Naive B cell (primary cell): ENCODE measurements around the gene FGD5. TPM values are rescaled to one million over a fixed set of nuclear protein-coding genes. Genes with fewer than 3 reads are reported as not detected.

ENCODE experiments used
- ATAC-seq, 2 donors: fragments of 150-1000 bp; cut with Tn5 transposase; 2 replicates each; pipeline ENCODE4 v1.10.0; 2021; ENCODE audit warnings: low read depth in 2 of 2, mild to moderate bottlenecking in 2 of 2, moderate library complexity in 2 of 2
- DNase-seq: peaks from one replicate; pipeline ENCODE4 v3.0.0; 2022
- H3K27ac Mint-ChIP-seq, 6 donors: one replicate each; pipeline ENCODE4 v1.8.0; 2020 to 2022; ENCODE audit warnings: mild to moderate bottlenecking in 6 of 6, mixed read lengths in 6 of 6, moderate library complexity in 5 of 6, inconsistent platforms in 2 of 6
- H3K27me3 Mint-ChIP-seq, 3 donors: one replicate each; pipeline ENCODE4 v1.8.0; 2021 to 2022; ENCODE audit warnings: mixed read lengths in 3 of 3, mild to moderate bottlenecking in 1 of 3
- H3K36me3 Mint-ChIP-seq, 2 donors: one replicate each; pipeline ENCODE4 v1.8.0; 2020 to 2022; ENCODE audit warnings: mixed read lengths in 2 of 2, inconsistent platforms in 1 of 2, mild to moderate bottlenecking in 1 of 2
- H3K4me1 Mint-ChIP-seq, 3 donors: one replicate each; pipeline ENCODE4 v1.8.0; 2020 to 2022; ENCODE audit warnings: mixed read lengths in 3 of 3, inconsistent platforms in 1 of 3, mild to moderate bottlenecking in 1 of 3, moderate library complexity in 1 of 3
- H3K4me3 Mint-ChIP-seq, 8 donors: one replicate each; pipeline ENCODE4 v1.8.0; 2020 to 2022; ENCODE audit warnings: mild to moderate bottlenecking in 8 of 8, mixed read lengths in 8 of 8, moderate library complexity in 8 of 8, inconsistent platforms in 2 of 8
- H3K9me3 Mint-ChIP-seq, 7 donors: one replicate each; pipeline ENCODE4 v1.8.0; 2020 to 2022; ENCODE audit warnings: mixed read lengths in 7 of 7, mild to moderate bottlenecking in 5 of 7, inconsistent platforms in 2 of 7, moderate library complexity in 1 of 7
- polyA plus RNA-seq, 6 donors: library from polyadenylated mRNA; unstranded; fragments of 300-500 nt; fragmentation: Illumina TruSeq; gene quantifications; one replicate each; pipeline ENCODE4 v1.2.3, GENCODE V29; 2021; ENCODE audit warnings: low read depth in 6 of 6

The FGD5 gene
- polyA plus RNA-seq, 6 donors from 2014 or later, result 0.07 TPM; not detected in 5

- no peaks in the 10 kb centered on the region for H3K9me3 Mint-ChIP-seq
- ATAC-seq, result no peak
- H3K36me3 Mint-ChIP-seq, result no peaks in the 10 kb centered on the region
- H3K4me1 Mint-ChIP-seq, result no peaks in the 10 kb centered on the region
- H3K4me3 Mint-ChIP-seq, result no peak overlapping the region
- H3K27me3 Mint-ChIP-seq, result peaks cover 10 to 24% (median 17%) of the 10 kb centered on the region in 3 donors
- DNase-seq, result no peak
- no peak overlapping the region for H3K27ac Mint-ChIP-seq
These were observed 1.4 kb downstream of the FGD5 start for GRCh38 chr3:14820156-14820555.

DNA sequence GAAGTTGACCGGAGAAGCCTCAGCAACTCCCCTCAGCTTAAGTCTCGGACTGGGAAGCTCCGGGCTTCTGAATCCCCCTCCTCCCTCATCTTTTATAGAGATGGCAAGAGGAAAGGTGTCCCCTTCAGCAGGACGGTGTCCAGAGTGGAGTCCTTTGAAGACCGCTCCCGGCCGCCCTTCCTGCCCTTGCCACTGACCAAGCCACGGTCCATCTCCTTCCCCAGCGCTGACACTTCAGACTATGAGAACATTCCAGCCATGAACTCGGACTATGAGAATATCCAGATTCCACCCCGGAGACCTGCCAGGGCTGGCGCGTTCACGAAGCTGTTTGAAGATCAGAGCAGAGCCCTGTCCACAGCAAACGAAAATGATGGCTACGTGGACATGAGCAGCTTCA is 2.4 kb downstream of the FGD5 start:
- Mint-ChIP-seq H3K4me3 (no peak overlapping the region), H3K27me3 (peaks cover 8 to 14% (median 12%) of the 10 kb centered on the region in 3 donors), H3K4me1 (no peaks in the 10 kb centered on the region), H3K27ac (no peak overlapping the region), H3K36me3 (no peaks in the 10 kb centered on the region), H3K9me3 (no peaks in the 10 kb centered on the region)
- DNase-seq (no peak), ATAC-seq (no peak)

DNA sequence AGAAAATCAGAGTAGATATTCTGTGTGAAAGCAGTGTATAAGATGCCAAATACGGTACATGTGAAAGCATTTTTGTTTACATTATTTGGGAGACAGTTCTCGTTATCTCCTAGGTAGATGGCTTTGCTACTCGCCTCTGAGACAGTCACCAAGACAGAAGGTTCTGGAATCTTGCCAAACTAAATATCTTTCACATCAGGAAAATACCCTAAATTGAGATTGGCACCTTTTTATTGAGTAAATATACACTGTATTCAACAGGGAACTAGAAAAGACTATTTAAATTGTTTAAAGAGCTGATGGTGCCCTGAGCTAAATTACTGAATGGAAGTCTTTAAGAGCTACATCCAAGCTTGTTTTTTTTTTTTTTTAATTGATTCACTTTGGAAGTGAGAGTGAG is 3.4 kb downstream of the FGD5 start:
- H3K4me1 Mint-ChIP-seq, result no peaks in the 10 kb centered on the region
- peaks cover 4 to 9% (median 8%) of the 10 kb centered on the region in 3 donors for H3K27me3 Mint-ChIP-seq
- no peaks in the 10 kb centered on the region for H3K9me3 Mint-ChIP-seq
- no peak overlapping the region for H3K27ac Mint-ChIP-seq
- DNase-seq, result no peak
- ATAC-seq, result no peak
- no peaks in the 10 kb centered on the region for H3K36me3 Mint-ChIP-seq
- H3K4me3 Mint-ChIP-seq, result no peak overlapping the region

- H3K36me3 Mint-ChIP-seq, result no peaks in the 10 kb centered on the region
- DNase-seq, result no peak
- no peak for ATAC-seq
- no peaks in the 10 kb centered on the region for H3K9me3 Mint-ChIP-seq
- H3K27ac Mint-ChIP-seq, result no peak overlapping the region
- peaks cover 4 to 13% (median 11%) of the 10 kb centered on the region in 3 donors for H3K27me3 Mint-ChIP-seq
- no peak overlapping the region for H3K4me3 Mint-ChIP-seq
- no peaks in the 10 kb centered on the region for H3K4me1 Mint-ChIP-seq
These were observed 4.1 kb downstream of the FGD5 start for GRCh38 chr3:14822670-14823390.

GRCh38 chr3:14823393-14823792 is 4.6 kb downstream of the FGD5 start:
- Mint-ChIP-seq H3K36me3 (no peaks in the 10 kb centered on the region), H3K4me3 (no peak overlapping the region), H3K4me1 (no peaks in the 10 kb centered on the region), H3K27ac (no peak overlapping the region), H3K9me3 (no peaks in the 10 kb centered on the region), H3K27me3 (peaks cover 2 to 19% (median 17%) of the 10 kb centered on the region in 3 donors)
- DNase-seq (no peak), ATAC-seq (no peak)

GRCh38 chr3:14823910-14824629 is 5.3 kb downstream of the FGD5 start:
- Mint-ChIP-seq H3K9me3 (no peaks in the 10 kb centered on the region), H3K27ac (no peak overlapping the region), H3K27me3 (peaks cover 5 to 22% (median 20%) of the 10 kb centered on the region in 3 donors), H3K4me1 (no peaks in the 10 kb centered on the region), H3K36me3 (no peaks in the 10 kb centered on the region), H3K4me3 (no peak overlapping the region)
- DNase-seq (no peak), ATAC-seq (no peak)

GRCh38 chr3:14824646-14825045 is 5.9 kb downstream of the FGD5 start:
- DNase-seq (no peak), ATAC-seq (no peak)
- H3K27ac Mint-ChIP-seq, result peak overlapping the region in 1 of 6 donors; percentile 27
- no peaks in the 10 kb centered on the region for H3K4me1 Mint-ChIP-seq
- H3K27me3 Mint-ChIP-seq, result peaks cover 5 to 21% (median 20%) of the 10 kb centered on the region in 3 donors
- H3K9me3 Mint-ChIP-seq, result no peaks in the 10 kb centered on the region
- no peak overlapping the region for H3K4me3 Mint-ChIP-seq
- H3K36me3 Mint-ChIP-seq, result no peaks in the 10 kb centered on the region

- no peak for ATAC-seq
- Mint-ChIP-seq H3K4me3 (no peak overlapping the region), H3K4me1 (no peaks in the 10 kb centered on the region), H3K9me3 (no peaks in the 10 kb centered on the region), H3K36me3 (no peaks in the 10 kb centered on the region), H3K27me3 (peaks cover 8 to 31% (median 20%) of the 10 kb centered on the region in 3 donors), H3K27ac (no peak overlapping the region)
- no peak for DNase-seq
These were observed 7.3 kb downstream of the FGD5 start for GRCh38 chr3:14826069-14826468.

DNA sequence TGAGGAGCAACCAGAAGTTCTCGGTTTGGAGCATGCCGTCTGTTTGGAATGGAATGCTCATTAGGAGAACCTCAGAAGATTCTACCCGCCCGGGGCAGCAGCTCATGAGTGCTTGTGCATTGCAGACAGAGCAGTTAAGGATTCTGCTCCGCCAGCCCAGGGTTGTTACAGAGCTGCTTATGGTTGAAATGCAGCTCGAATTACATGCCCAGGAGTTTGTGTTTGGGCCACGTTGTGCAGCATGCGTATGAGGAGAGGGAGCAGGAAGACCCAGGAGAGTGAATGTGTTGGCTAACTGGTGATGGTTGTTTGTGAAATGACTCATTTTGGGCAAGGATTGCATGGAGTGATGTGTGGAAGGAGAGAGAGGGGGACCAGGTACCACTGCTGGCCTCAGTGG is 9.0 kb downstream of the FGD5 start:
- Mint-ChIP-seq H3K36me3 (no peaks in the 10 kb centered on the region), H3K4me1 (no peaks in the 10 kb centered on the region), H3K27me3 (peaks cover 8 to 33% (median 20%) of the 10 kb centered on the region in 3 donors), H3K27ac (peak overlapping the region in 1 of 6 donors; percentile 45), H3K9me3 (no peaks in the 10 kb centered on the region), H3K4me3 (no peak overlapping the region)
- no peak for DNase-seq
- no peak for ATAC-seq

DNA sequence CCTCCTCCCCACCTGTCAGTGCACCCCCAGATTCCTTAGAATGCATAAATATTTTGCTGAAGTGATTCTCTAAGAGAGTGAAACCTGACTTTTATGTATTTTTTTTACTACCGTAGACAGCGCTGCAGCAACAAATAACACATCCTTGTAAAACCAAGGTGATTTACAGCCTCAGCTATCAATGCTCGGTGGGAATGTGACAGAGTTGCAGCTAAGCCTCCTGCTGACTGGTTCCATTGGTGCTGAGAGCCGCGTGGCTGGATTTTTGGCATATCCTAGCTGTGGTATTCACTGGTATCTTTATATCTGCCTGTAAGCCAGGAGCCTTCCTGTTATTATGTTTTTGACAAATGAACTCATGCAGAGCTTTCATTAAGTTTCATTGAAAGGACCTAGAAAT is 11.0 kb downstream of the FGD5 start:
- no peak overlapping the region for H3K27ac Mint-ChIP-seq
- H3K36me3 Mint-ChIP-seq, result no peaks in the 10 kb centered on the region
- no peaks in the 10 kb centered on the region for H3K9me3 Mint-ChIP-seq
- peaks cover 8 to 33% (median 20%) of the 10 kb centered on the region in 3 donors for H3K27me3 Mint-ChIP-seq
- H3K4me1 Mint-ChIP-seq, result no peaks in the 10 kb centered on the region
- DNase-seq (no peak), ATAC-seq (no peak)
- H3K4me3 Mint-ChIP-seq, result no peak overlapping the region

GRCh38 chr3:14831916-14832450 is 13.2 kb downstream of the FGD5 start:
- Mint-ChIP-seq H3K4me1 (no peaks in the 10 kb centered on the region), H3K36me3 (no peaks in the 10 kb centered on the region), H3K27ac (no peak overlapping the region), H3K27me3 (peaks cover 8 to 48% (median 26%) of the 10 kb centered on the region in 3 donors), H3K9me3 (no peaks in the 10 kb centered on the region), H3K4me3 (no peak overlapping the region)
- no peak for DNase-seq
- no peak for ATAC-seq

DNA sequence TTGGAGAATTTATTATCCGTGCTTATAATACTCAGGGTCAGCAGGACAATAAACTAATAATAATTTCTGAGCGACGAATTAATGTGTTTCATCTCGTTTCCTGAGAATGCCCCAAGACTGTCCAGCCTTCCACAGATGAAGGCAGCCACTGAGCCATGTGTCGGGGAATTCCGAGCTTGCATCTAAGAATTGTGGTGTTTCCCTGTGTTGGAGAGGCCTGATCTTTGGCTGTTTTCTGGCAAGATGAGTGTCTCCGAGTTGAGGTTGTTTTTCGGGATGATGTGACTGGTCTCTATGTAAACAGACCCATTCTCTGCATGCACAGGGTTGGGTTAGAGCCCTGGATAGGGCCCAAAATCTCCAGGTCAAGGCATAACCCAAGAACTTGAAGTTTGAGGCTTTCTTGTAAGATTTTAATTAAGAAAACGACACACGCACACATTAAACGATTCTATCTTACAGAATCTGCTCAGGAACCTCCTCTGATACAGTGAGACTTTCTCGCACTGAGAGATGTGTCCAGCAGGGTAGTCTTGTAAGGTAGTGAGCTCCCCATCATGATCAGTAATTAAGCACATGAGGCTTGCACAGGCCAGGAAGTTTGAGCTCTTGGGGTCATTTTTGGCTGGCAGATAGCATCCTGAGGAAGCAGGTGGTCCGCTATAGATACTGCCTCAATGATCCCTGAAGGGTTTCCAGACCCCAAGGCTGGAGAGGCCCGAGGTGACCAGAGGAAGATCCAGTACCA is 14.4 kb downstream of the FGD5 start:
- no peak for ATAC-seq
- no peak overlapping the region for H3K27ac Mint-ChIP-seq
- H3K36me3 Mint-ChIP-seq, result no peaks in the 10 kb centered on the region
- H3K9me3 Mint-ChIP-seq, result no peaks in the 10 kb centered on the region
- H3K4me1 Mint-ChIP-seq, result no peaks in the 10 kb centered on the region
- DNase-seq, result no peak
- H3K27me3 Mint-ChIP-seq, result peaks cover 8 to 41% (median 19%) of the 10 kb centered on the region in 3 donors
- H3K4me3 Mint-ChIP-seq, result no peak overlapping the region

GRCh38 chr3:14834121-14834520 is 15.4 kb downstream of the FGD5 start:
- Mint-ChIP-seq H3K36me3 (no peaks in the 10 kb centered on the region), H3K27ac (no peak overlapping the region), H3K27me3 (peaks cover 4 to 35% (median 10%) of the 10 kb centered on the region in 3 donors), H3K4me3 (no peak overlapping the region), H3K9me3 (no peaks in the 10 kb centered on the region), H3K4me1 (no peaks in the 10 kb centered on the region)
- ATAC-seq (no peak), DNase-seq (no peak)
